K562 (cell line): ENCODE results near the gene ITGAL. TPM values are rescaled to one million over a fixed set of nuclear protein-coding genes. Genes with fewer than 3 reads are reported as not detected.
A peak's percentile ranks its signal among the peaks of the same experiment; 100 is the strongest.

Source experiments
- BCL6 ChIP-seq: fragments of 250-450 bp; sonication (Bioruptor Pico); IDR thresholded peaks from 2 replicates; pipeline ENCODE4 v1.4.0; 2020
- CBFB ChIP-seq: sonication (generic); formaldehyde crosslinking; IDR thresholded peaks from 2 replicates; pipeline ENCODE4 v1.4.0; 2020; ENCODE audit warnings: mild to moderate bottlenecking, missing genetic modification reagents
- CBX3 ChIP-seq, 2 experiments: IDR thresholded peaks; 1 replicate in 1 of 2; 2 replicates in 1 of 2; pipeline ENCODE4 v1.6.1; 2012; ENCODE audit warnings: inconsistent platforms in 2 of 2, low read length in 2 of 2, borderline replicate concordance in 1 of 2, control low read depth in 1 of 2
- E2F3 ChIP-seq: fragments of 250-450 bp; sonication (Bioruptor Pico); IDR thresholded peaks from 2 replicates; pipeline ENCODE4 v1.4.0; 2020; ENCODE audit warnings: mild to moderate bottlenecking
- FOXK2 ChIP-seq, 2 experiments: fragments of 450-650 bp; IDR thresholded peaks in 1 of 2; conservative IDR thresholded peaks in 1 of 2; 2 replicates each; pipeline ENCODE4 v1.6.1; 2016; ENCODE audit warnings: low read depth in 2 of 2, mild to moderate bottlenecking in 1 of 2
- GABPB1 ChIP-seq: sonication (generic); formaldehyde crosslinking; IDR thresholded peaks from 2 replicates; pipeline ENCODE4 v1.8.0; 2022; ENCODE audit warnings: mild to moderate bottlenecking, missing genetic modification reagents
- GTF2F1 ChIP-seq: IDR thresholded peaks from 2 replicates; pipeline ENCODE4 v1.6.1; 2011; ENCODE audit warnings: low read depth, low read length, improper control_type of control experiment
- HDAC1 ChIP-seq, 2 experiments: fragments of 450-650 bp; IDR thresholded peaks; 2 replicates each; pipeline ENCODE4 v1.6.1; 2016 to 2017; ENCODE audit warnings: inconsistent platforms in 1 of 2, mild to moderate bottlenecking in 1 of 2, moderate library complexity in 1 of 2
- IRF1 ChIP-seq: sonication (generic); formaldehyde crosslinking; IDR thresholded peaks from 2 replicates; pipeline ENCODE4 v1.8.0; 2022; ENCODE audit warnings: missing genetic modification reagents, mild to moderate bottlenecking, borderline replicate concordance
- JUNB ChIP-seq: fragments of 450-650 bp; formaldehyde crosslinking; conservative IDR thresholded peaks from 2 replicates; pipeline ENCODE4 v1.4.0; 2020; ENCODE audit warnings: mild to moderate bottlenecking
- KAT2B ChIP-seq: IDR thresholded peaks from one replicate; pipeline ENCODE4 v1.6.1; 2012; ENCODE audit warnings: low read depth, mild to moderate bottlenecking, control low read depth, inconsistent platforms, low read length, moderate library complexity
- KLF6 ChIP-seq: fragments of 250-450 bp; sonication (Bioruptor Pico); IDR thresholded peaks from 2 replicates; pipeline ENCODE4 v1.4.0; 2020; ENCODE audit warnings: mild to moderate bottlenecking, moderate library complexity, borderline replicate concordance
- MAFF ChIP-seq: IDR thresholded peaks from 2 replicates; pipeline ENCODE4 v1.6.1; 2012; ENCODE audit warnings: low read length, improper control_type of control experiment
- MBD2 ChIP-seq: sonication (generic); IDR thresholded peaks from 2 replicates; pipeline ENCODE4 v1.6.1; 2016; ENCODE audit warnings: low read depth, borderline replicate concordance
- NCOA2 ChIP-seq, 2 experiments: fragments of 450-650 bp; IDR thresholded peaks; 2 replicates each; pipeline ENCODE4 v1.6.1; 2018; ENCODE audit warnings: mild to moderate bottlenecking in 2 of 2, moderate library complexity in 1 of 2; ENCODE audit not compliant: partially characterized antibody in 2 of 2
- NEUROD1 ChIP-seq: fragments of 150-350 bp; IDR thresholded peaks from 2 replicates; pipeline ENCODE4 v1.6.1; 2014; ENCODE audit warnings: borderline replicate concordance, low read length, low read depth; ENCODE audit not compliant: partially characterized antibody
- NRF1 ChIP-seq, 2 experiments: fragments of 450-650 bp; IDR thresholded peaks in 1 of 2; conservative IDR thresholded peaks in 1 of 2; 2 replicates each; pipeline ENCODE4 v1.6.1; 2014; ENCODE audit warnings: mild to moderate bottlenecking in 2 of 2
- POLR2A ChIP-seq: fragments of 450-650 bp; conservative IDR thresholded peaks from 2 replicates; pipeline ENCODE4 v1.6.1; 2016
- ZBTB33 ChIP-seq: sonication (generic); formaldehyde crosslinking; IDR thresholded peaks from 2 replicates; pipeline ENCODE4 v1.8.1; 2023; ENCODE audit warnings: mild to moderate bottlenecking, missing genetic modification reagents
- ZFX ChIP-seq: sonication (generic); formaldehyde crosslinking; IDR thresholded peaks from 2 replicates; pipeline ENCODE4 v1.8.0; 2022; ENCODE audit warnings: mild to moderate bottlenecking, missing genetic modification reagents, moderate library complexity
- ZNF316 ChIP-seq: fragments of 450-650 bp; IDR thresholded peaks from 2 replicates; pipeline ENCODE4 v1.6.1; 2016
- ZNF76 ChIP-seq: fragments of 250-450 bp; sonication (Bioruptor Pico); IDR thresholded peaks from 2 replicates; pipeline ENCODE4 v1.4.0; 2020; ENCODE audit warnings: mild to moderate bottlenecking, moderate library complexity, borderline replicate concordance
- polyA plus RNA-seq, 8 experiments: library from polyadenylated mRNA; depleted of rRNA in 4 of 8; stranded (reverse) in 5 of 8; unstranded in 3 of 8; fragments of >200 nt; fragmentation: Nextera tagmentation in 2 of 8; fragmentation: Illumina TruSeq in 1 of 8; extraction: Ambion mirVana in 2 of 8; extraction: Trizol in 1 of 8; gene quantifications; 2 replicates each; pipeline versions ENCODE4 v1.2.1 to v1.2.3, GENCODE V29; 2011 to 2014; ENCODE audit warnings: inconsistent platforms in 1 of 8, missing spikeins in 1 of 8
- total RNA-seq, 7 experiments: library from RNA; depleted of rRNA in 6 of 7; stranded (reverse); fragments of >200 nt in 6 of 7; fragmentation: Illumina TruSeq in 2 of 7; extraction: Trizol in 2 of 7; gene quantifications; 2 replicates each; pipeline versions ENCODE4 v1.2.1 to v1.2.3, GENCODE V29; 2011 to 2021; ENCODE audit warnings: low replicate concordance in 1 of 7
- TF ChIP-seq, protein P1 (sequence below): fragments of 450-650 bp; formaldehyde crosslinking; IDR thresholded peaks from 2 replicates; pipeline ENCODE4 v1.4.0; 2020; ENCODE audit warnings: mild to moderate bottlenecking, moderate library complexity

ITGAL gene
- total and polyA plus RNA-seq, 9 of the 15 experiments (the other 6 are each of a cell fraction or from before 2014, with no cell fraction given) = 0.01 to 0.53 TPM; not detected in 7

DNA sequence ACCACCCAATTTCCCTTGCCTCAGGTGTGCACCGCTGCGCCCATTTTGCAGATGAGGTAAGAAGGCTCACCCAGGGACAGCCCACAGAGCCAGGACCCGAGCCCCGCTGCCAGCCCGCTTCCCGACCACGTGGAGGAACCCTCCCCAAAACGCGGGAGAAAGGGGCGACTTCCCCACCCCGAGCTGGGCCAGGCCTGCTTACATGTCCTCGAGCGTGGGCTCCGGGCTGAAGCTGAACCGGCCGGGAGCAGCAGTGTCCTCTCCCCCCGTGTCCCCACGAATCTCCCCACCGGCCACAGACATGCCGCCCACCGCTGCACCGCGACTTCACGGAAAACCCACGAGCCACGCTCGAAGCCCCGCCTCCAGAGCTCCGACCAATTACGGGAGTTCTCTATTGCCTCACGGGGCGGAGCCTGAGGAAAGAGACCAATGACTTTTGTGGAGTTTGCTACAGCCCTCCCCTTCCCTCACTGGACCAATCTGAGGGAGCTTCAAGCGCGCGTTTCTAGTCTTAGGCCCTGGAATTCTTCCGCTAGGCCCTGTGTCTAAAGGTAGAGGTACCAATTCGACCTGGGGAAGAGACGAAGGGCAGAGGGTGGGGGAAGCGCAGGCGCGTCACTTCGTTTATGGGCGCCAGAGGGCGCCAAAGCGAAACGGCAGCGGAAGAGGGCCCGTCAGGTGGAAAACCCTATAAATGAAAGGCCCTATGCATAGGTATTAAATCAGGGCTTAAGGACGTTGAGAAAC lies 42.7 kb upstream of the ITGAL start, which contains the start of gene DCTPP1 (continued):
- no peak; the same call in 1 of the 2 replicates for TF ChIP-seq ZBTB33
- TF ChIP-seq FOXK2 (conservative IDR thresholded peaks at IDR 0.05 in 1 of 2, IDR thresholded peaks at IDR 0.05 in 1 of 2; ENCODE audit: low read depth in 2 of 2) = peak in 1 of 2 experiments; percentile 61; a peak in 2 of 4 replicates
- no peak for TF ChIP-seq MAFF
- peak; percentile 82 for TF ChIP-seq POLR2A
- peak; percentile 96 for TF ChIP-seq ZFX (CRISPR knock-in tag)
- 0 out of 3 replicates have a peak, but pooled peaks of 1 of the 2 experiments have one; percentile 12 for TF ChIP-seq CBX3 (IDR thresholded peaks at IDR 0.05; ENCODE audit: borderline replicate concordance in 1 of 2, low read length in 2 of 2)
- TF ChIP-seq E2F3 (CRISPR knock-in tag) = peak; percentile 73
- TF ChIP-seq, protein P1, sequence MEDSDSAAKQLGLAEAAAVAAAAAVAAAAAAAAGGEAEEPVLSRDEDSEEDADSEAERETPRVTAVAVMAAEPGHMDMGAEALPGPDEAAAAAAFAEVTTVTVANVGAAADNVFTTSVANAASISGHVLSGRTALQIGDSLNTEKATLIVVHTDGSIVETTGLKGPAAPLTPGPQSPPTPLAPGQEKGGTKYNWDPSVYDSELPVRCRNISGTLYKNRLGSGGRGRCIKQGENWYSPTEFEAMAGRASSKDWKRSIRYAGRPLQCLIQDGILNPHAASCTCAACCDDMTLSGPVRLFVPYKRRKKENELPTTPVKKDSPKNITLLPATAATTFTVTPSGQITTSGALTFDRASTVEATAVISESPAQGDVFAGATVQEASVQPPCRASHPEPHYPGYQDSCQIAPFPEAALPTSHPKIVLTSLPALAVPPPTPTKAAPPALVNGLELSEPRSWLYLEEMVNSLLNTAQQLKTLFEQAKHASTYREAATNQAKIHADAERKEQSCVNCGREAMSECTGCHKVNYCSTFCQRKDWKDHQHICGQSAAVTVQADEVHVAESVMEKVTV (CRISPR knock-in tag) = peak; percentile 86
- no peak for TF ChIP-seq CBFB (CRISPR knock-in tag)
- TF ChIP-seq MBD2 = peak; percentile 72; the same call in 1 of the 2 replicates
- TF ChIP-seq IRF1 (CRISPR knock-in tag) = no peak
- TF ChIP-seq HDAC1 (IDR thresholded peaks at IDR 0.05) = peak in 1 of 2 experiments; percentile 97; a peak in 2 of 4 replicates
- peak; percentile 32; the same call in 1 of the 2 replicates for TF ChIP-seq KLF6 (CRISPR knock-in tag)
- peak; percentile 49 for TF ChIP-seq NEUROD1
- no peak for TF ChIP-seq JUNB (CRISPR knock-in tag)
- TF ChIP-seq ZNF316 = no peak
- peak; percentile 19; the same call in 1 of the 2 replicates for TF ChIP-seq GTF2F1
- peak; percentile 75; the same call in 1 of the 2 replicates for TF ChIP-seq GABPB1
- no peak for TF ChIP-seq NCOA2 (IDR thresholded peaks at IDR 0.05; ENCODE audit: partially characterized antibody in 2 of 2)
- no peak for TF ChIP-seq BCL6 (CRISPR knock-in tag)
- peak; percentile 68 for TF ChIP-seq KAT2B
- TF ChIP-seq ZNF76 (CRISPR knock-in tag) = no peak
- peak; percentile 89 to 91 for TF ChIP-seq NRF1 (conservative IDR thresholded peaks at IDR 0.05 in 1 of 2, IDR thresholded peaks at IDR 0.05 in 1 of 2)
